ENCODE data around the gene PDE3A. TPM values are rescaled to one million over a fixed set of nuclear protein-coding genes. Genes with fewer than 3 reads are reported as not detected.

Gene PDE3A
- total RNA-seq, 1 experiment from 2014 or later, result 0.12 TPM

- H3K4me2 ChIP-seq (ENCODE audit: low read length), result no peak overlapping the region
- POLR2A ChIA-PET, result no interaction called here
- no TSS peak for BruUV-seq (replicated peaks)
- H3K36me3 ChIP-seq (ENCODE audit: control insufficient read depth in 1 of 2, insufficient read depth in 2 of 2, low read length in 2 of 2), result no peaks in the 10 kb centered on the region
- H3K9ac ChIP-seq (ENCODE audit: low read length), result no peak overlapping the region
- H3K4me3 ChIP-seq (replicated peaks in 1 of 2; ENCODE audit: low read depth in 1 of 2, low read length in 2 of 2), result no peak overlapping the region
- RAD21 ChIA-PET (ENCODE audit: low non-redundant PET in 1 of 2, low total read pairs in 2 of 2, uncharacterized antibody in 2 of 2, unreplicated experiment in 2 of 2), result no interaction called here
- no peaks in the 10 kb centered on the region for H3K9me3 ChIP-seq (ENCODE audit: control insufficient read depth in 1 of 2, insufficient read depth in 1 of 2, low read depth in 1 of 2, low read length in 2 of 2)
- H2AFZ ChIP-seq (ENCODE audit: low read depth, low read length, poor library complexity, severe bottlenecking), result no peak overlapping the region
- intact Hi-C loops (cut with micrococcal nuclease), result no loop called here
- CTCF ChIA-PET, result no interaction called here
- H3K79me2 ChIP-seq (ENCODE audit: insufficient read depth, low read length), result no peaks in the 10 kb centered on the region
- no peaks in the 10 kb centered on the region for H3K4me1 ChIP-seq (ENCODE audit: control insufficient read depth in 1 of 2, insufficient read depth in 2 of 2, low read length in 2 of 2)
- H3K9me2 ChIP-seq (ENCODE audit: insufficient read depth), result no peaks in the 10 kb centered on the region
- H4K20me1 ChIP-seq (ENCODE audit: insufficient read depth), result no peaks in the 10 kb centered on the region; the same call in 1 of the 2 replicates
- H3K27ac ChIP-seq (ENCODE audit: low read depth, low read length), result no peak overlapping the region
- no peaks in the 10 kb centered on the region for H3K27me3 ChIP-seq (ENCODE audit: insufficient read depth, low read length)
- no peak for ATAC-seq
- no peak for DNase-seq (ENCODE audit: low read depth, low spot score)
- TF ChIP-seq EZH2phosphoT487 (IDR thresholded peaks at IDR 0.05; ENCODE audit: borderline replicate concordance) (no peak), JUND (IDR thresholded peaks at IDR 0.05) (no peak), ZBTB33 (IDR thresholded peaks at IDR 0.05; ENCODE audit: extremely low read depth, insufficient replicate concordance, low read length) (no peak), ELF1 (IDR thresholded peaks at IDR 0.05; ENCODE audit: borderline replicate concordance, low read depth) (no peak), POLR2AphosphoS5 (IDR thresholded peaks at IDR 0.05; ENCODE audit: low read depth, low read length) (no peak)
These were observed 217.6 kb downstream of the PDE3A start for GRCh38 chr12:20585913-20586312.

GRCh38 chr12:20588042-20588441, 219.7 kb downstream of the PDE3A start:
- Histone ChIP-seq H3K27me3 (ENCODE audit: insufficient read depth, low read length) (no peaks in the 10 kb centered on the region), H3K36me3 (ENCODE audit: control insufficient read depth in 1 of 2, insufficient read depth in 2 of 2, low read length in 2 of 2) (no peaks in the 10 kb centered on the region), H3K4me2 (ENCODE audit: low read length) (no peak overlapping the region), H3K79me2 (ENCODE audit: insufficient read depth, low read length) (no peaks in the 10 kb centered on the region), H3K27ac (ENCODE audit: low read depth, low read length) (no peak overlapping the region), H2AFZ (ENCODE audit: low read depth, low read length, poor library complexity, severe bottlenecking) (no peak overlapping the region), H3K9me3 (ENCODE audit: control insufficient read depth in 1 of 2, insufficient read depth in 1 of 2, low read depth in 1 of 2, low read length in 2 of 2) (no peaks in the 10 kb centered on the region), H3K4me1 (ENCODE audit: control insufficient read depth in 1 of 2, insufficient read depth in 2 of 2, low read length in 2 of 2) (no peaks in the 10 kb centered on the region), H3K9ac (ENCODE audit: low read length) (no peak overlapping the region), H4K20me1 (ENCODE audit: insufficient read depth) (no peaks in the 10 kb centered on the region; the same call in 1 of the 2 replicates), H3K4me3 (replicated peaks in 1 of 2; ENCODE audit: low read depth in 1 of 2, low read length in 2 of 2) (no peak overlapping the region), H3K9me2 (ENCODE audit: insufficient read depth) (no peaks in the 10 kb centered on the region)
- POLR2A ChIA-PET, result no interaction called here
- RAD21 ChIA-PET (ENCODE audit: low non-redundant PET in 1 of 2, low total read pairs in 2 of 2, uncharacterized antibody in 2 of 2, unreplicated experiment in 2 of 2), result no interaction called here
- no TSS peak for BruUV-seq (replicated peaks)
- intact Hi-C loops (cut with micrococcal nuclease), result no loop called here
- CTCF ChIA-PET, result no interaction called here
- ATAC-seq (no peak), DNase-seq (ENCODE audit: low read depth, low spot score) (no peak)
- TF ChIP-seq ZFX (IDR thresholded peaks at IDR 0.05) (no peak), YY1 (IDR thresholded peaks at IDR 0.05; ENCODE audit: extremely low read depth, insufficient replicate concordance, low read depth, low read length) (no peak), ATF3 (IDR thresholded peaks at IDR 0.05) (no peak), FOSL1 (IDR thresholded peaks at IDR 0.05; ENCODE audit: low read depth) (no peak), SP1 (IDR thresholded peaks at IDR 0.05; ENCODE audit: low read depth) (no peak), EGR1 (IDR thresholded peaks at IDR 0.05; ENCODE audit: low read depth) (no peak), REST (IDR thresholded peaks at IDR 0.05; ENCODE audit: low read depth) (no peak), POLR2AphosphoS5 (IDR thresholded peaks at IDR 0.05; ENCODE audit: low read depth, low read length) (no peak), SIN3A (IDR thresholded peaks at IDR 0.05; ENCODE audit: low read depth) (no peak), ZBTB33 (IDR thresholded peaks at IDR 0.05; ENCODE audit: extremely low read depth, insufficient replicate concordance, low read length) (no peak), EZH2 (IDR thresholded peaks at IDR 0.05) (no peak)

Measured in HCT116 (cell line).